Hepatocyte (in vitro differentiated cells): ENCODE results near the gene MBD3L2B.
"Not testable (repeated sequence)": the region's sequence is repeated elsewhere in the genome, so short reads cannot be mapped to it uniquely, and the experiment has no call there.

Experiments used
- EZH2 ChIP-seq: fragments of 200-600 bp; sonication (generic); IDR thresholded peaks from 2 replicates; pipeline ENCODE4 v1.6.1; 2016; ENCODE audit warnings: antibody characterized with exemption, mild to moderate bottlenecking, borderline replicate concordance
- EZH2phosphoT487 ChIP-seq: fragments of 200-600 bp; sonication (generic); IDR thresholded peaks from one replicate; pipeline ENCODE4 v1.6.1; 2018; ENCODE audit warnings: antibody characterized with exemption, mild to moderate bottlenecking, low read depth, moderate library complexity; ENCODE audit not compliant: unreplicated experiment, severe bottlenecking
- TF ChIP-seq, protein P1 (sequence below): fragments of 200-600 bp; sonication (generic); IDR thresholded peaks from 2 replicates; pipeline ENCODE4 v1.5.1; 2016; ENCODE audit warnings: antibody characterized with exemption, mild to moderate bottlenecking; ENCODE audit not compliant: poor library complexity

DNA sequence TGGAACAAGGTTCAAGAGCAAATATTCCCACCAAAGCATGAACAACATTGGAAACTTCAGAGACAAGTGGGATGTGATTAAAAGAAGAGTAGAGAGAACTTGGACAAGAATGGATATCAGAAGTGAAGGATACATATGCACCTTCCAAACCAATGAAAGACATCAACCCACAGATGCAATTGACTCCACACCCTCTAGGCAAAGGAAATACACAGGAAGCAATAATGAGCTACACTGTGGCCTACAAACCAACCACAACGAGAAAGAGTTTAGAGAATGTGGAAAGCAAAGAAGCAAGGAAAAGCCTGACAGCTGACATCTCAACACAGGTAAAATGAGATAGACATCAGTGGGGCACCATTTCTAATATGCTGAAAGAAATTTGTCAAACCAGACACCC is 7.6 kb upstream of the MBD3L2B start:
- TF ChIP-seq, protein P1, sequence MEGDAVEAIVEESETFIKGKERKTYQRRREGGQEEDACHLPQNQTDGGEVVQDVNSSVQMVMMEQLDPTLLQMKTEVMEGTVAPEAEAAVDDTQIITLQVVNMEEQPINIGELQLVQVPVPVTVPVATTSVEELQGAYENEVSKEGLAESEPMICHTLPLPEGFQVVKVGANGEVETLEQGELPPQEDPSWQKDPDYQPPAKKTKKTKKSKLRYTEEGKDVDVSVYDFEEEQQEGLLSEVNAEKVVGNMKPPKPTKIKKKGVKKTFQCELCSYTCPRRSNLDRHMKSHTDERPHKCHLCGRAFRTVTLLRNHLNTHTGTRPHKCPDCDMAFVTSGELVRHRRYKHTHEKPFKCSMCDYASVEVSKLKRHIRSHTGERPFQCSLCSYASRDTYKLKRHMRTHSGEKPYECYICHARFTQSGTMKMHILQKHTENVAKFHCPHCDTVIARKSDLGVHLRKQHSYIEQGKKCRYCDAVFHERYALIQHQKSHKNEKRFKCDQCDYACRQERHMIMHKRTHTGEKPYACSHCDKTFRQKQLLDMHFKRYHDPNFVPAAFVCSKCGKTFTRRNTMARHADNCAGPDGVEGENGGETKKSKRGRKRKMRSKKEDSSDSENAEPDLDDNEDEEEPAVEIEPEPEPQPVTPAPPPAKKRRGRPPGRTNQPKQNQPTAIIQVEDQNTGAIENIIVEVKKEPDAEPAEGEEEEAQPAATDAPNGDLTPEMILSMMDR, result not testable (repeated sequence)
- TF ChIP-seq EZH2phosphoT487, EZH2: not testable (repeated sequence)
